OCI-M1 (cell line): Measurements from ENCODE around the gene PCDH7.

Source experiments
- DNase-seq: peaks from one replicate; lab custom pipeline; 2025; lab: John Stamatoyannopoulos, UW

Gene PCDH7

DNA sequence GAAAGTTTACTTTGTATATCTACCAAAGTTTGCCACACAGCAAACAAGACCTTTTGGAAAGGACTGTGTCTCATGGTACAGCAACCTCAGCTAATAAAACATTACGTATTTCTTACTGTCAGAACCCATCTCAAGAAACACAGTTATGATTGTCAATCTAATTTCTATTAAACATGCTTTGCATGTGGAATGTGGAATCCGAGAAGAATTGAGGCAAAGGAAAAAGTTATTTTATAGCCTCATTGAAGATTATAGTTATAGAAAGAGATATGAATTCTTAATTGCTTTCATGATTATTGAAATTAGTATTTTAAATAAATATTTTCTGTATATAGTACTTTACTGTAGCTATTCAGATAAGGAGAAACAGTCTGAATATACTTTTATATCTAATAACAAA lies 5.4 kb downstream of the PCDH7 start:
- DNase-seq: no peak

DNA sequence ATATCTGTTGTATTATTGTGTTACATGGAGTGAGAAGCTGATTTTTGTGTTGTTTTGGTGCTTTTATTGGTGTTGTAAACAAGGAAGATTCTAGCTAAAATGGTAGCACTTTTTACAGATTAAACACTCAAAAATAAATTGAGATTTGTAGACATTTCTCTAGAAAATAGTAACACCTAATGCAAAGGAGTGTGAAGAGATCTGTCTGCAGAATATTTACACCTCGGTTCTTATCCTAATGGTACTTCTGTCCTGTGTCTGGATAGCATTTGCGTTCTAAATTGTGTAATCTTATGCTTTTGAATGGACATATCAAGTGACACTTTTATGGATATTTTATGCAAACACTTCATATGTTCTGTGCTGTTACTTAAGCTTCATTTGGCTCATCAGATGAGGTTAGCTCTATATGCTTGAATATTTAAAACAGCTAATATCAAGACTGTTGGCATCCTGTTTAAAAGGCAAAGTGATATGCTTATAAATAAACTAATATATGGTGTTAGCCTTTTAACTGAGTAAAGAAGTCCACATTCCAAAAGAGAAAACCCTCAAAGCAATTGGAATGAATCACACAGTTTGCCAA lies 6.0 kb downstream of the PCDH7 start:
- no peak for DNase-seq

DNA sequence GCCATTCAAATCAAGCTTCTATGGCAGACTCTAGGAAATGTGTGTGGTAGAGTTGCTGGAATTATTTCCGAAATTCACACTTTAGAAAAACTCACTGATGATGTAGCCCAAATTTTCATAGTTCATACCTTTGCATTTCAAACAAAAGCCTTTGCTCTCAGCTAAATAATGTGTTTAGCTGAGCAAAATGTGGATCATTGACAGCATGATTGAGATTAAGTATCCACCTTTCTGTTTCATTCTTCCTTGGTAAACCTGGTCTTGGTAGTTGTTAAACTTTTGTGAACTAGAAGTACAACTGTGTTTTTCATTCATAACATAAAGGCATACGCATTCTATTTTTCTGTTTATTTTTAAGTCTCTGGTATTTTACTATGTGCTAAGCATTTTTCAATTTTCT lies 7.2 kb downstream of the PCDH7 start:
- DNase-seq: no peak

DNA sequence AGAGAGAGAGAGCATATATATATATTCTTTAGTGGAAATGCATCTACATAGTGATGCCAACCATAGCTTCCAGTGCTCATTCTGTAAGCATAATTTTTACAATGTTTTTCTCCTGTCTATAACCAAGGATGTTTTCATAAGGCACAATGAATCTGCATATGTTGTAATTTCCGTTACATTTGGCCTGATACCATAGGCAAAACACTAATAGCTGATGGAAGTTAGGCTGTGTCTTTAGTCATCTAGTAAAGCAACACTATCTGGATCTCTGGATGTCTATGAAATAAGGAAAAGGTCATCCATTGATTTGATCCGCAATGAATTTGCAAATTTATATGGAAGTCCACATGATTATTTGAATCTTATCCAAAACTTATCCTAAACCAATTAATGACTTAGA lies 8.1 kb downstream of the PCDH7 start:
- no peak for DNase-seq

DNA sequence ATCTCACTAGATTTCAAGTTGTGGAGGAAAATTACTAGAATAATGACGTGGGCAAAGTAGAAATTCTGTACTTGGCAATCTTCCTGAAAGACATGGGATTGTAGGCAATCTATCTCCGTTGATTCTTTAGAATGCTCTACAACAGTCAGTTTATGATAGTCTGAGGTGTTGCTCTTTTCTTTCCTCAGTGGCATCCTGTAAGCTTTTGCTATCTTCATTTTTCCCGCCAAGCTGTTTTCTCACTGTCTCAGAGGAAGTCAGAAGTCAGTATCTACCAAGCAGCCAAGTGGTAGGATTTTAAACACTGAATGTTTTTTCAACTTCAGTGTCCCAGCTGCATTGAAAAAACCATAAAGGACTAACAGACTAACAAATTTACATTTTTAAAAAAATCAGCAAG lies 23.7 kb downstream of the PCDH7 start:
- DNase-seq: no peak

DNA sequence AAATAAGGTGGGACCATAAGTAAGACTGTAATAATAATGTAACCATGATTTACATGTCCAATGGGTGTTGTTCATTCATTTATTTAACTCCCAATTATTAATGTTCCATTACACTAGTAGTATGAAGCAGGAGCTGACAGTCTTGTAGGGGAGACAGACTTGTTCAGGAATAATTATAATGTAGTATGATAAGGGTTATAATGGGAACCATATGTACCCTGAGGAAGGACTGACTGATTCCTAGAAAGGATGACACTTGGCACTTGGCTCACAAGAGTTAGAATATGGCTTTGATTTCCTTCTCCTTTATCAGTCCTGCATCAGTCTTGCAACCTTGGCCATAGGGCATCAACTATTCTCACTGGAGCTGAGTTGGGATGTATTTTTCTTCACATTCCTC lies 24.2 kb downstream of the PCDH7 start:
- DNase-seq: no peak

DNA sequence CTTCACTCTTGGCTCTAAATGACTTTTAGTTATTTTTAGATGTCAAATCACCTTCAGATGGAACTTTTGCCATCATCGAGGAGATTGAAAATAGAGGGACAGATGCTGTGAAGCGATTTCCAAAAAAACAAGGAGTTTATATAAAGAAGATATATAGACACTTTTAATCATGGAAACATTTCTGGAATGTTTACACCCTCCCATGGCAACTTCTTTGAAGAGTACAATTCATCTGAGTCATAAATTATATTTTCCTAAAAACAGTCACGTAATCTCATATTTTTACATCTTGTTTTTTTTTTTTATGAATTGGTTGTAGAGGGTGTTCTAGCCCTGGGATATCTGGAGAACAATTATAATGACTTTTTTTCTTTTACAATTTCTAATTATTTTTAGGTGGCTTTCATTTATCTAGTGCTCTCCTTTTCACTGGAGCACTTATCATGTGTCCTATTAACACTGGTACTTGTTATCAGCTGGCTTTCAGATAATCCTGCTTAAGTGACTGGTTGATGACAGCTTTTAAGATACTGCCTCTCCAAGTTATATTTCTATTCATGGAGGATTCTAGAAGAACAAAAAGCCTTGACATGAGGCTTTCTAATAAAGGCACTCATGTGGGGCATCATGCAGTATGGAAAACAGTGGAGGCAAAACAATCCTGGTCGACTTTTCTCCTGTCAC lies 24.9 kb downstream of the PCDH7 start:
- no peak for DNase-seq

DNA sequence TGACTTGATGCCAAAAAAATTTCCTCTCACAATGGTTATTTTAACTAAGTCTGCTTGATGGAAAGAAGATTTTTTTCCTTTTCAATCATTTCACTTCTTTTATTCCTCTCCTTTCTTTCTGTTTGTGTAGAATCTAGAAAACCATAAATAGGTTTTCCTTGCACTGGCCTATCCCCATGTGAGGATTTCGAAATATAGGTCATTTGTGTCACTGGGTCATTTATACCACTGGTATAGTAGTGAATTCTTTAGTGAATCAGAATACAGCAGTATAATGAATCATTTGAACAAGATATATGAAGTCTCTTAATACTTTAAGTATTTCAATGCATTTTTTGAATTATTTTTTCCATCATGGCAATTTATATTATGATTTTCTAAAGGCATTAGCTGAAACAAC lies 26.6 kb downstream of the PCDH7 start:
- no peak for DNase-seq

DNA sequence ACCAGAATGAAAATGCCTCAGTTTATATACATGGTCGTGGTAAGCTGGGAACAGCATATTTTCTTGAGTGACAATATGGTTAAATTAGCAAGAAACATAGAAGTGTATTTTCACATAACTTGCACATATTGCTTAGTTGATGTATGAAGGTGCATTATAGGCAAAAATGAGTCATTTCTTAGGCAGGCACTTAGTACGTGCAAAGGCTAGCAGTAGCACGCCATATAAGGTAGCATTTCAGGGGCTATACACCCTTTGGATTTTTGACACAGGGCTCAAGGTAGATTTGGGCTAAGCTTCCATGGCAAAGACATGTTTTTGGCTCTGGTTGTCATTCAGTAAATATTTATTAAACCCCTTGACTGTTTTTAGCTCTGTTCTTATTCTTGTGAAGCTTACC lies 33.1 kb downstream of the PCDH7 start:
- peak; percentile 51 for DNase-seq

DNA sequence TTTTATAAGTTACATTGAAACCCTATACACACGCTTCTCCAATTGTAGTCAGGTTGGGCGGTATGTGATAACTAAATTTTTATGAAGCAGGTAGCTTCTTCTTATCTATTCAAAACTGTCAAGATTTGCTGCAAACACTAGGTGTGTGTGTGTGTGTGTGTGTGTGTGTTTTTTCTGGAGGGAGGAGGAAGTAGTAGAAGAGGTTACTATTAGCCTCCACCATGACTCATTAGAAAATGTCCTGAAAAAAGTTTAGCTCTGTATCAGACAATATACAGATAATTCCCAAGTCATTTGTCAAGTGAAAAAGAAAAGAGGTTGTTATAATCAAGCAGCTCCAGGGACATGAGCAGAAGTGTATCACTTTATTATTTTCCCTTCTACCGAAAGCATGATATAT lies 33.9 kb downstream of the PCDH7 start:
- peak; percentile 57 for DNase-seq

DNA sequence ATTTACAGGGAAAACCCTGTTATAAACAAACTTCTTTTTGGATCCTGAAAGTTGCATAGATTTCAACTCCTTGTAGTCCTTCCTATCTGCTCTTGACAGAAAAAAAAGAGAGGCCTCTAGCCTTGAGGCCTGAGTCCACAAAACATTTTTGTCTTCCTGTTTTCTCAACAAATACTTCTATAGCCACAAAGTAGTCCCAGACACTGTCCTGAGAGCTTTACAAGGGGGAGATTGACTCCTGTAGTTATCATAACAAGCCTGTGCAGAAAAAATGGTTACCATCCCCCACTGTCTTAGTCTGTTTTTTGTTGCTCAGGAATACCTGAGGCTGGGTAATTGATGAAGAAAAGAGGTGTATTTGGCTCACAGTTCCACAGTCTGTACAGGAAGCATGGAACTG lies 35.2 kb downstream of the PCDH7 start:
- peak; percentile 47 for DNase-seq

DNA sequence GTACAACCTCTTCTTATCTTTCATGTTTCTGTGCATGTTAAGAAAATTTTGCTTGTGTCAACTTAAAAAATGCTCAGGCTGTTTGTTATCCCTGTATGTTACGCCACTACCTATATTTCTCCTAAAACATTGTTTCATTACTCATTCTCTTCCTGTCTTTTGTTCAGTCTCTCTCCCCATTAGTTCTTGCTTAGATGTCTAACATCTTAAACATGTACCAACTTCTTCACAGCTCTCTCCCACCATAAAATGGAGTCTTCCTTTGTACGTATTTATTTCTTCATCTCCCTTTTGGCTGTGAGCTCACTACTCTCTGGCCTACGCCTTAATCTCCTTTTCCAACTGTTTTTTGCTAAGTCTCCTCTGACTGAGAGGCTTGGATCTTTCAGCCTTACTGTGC lies 36.4 kb downstream of the PCDH7 start:
- DNase-seq: no peak

DNA sequence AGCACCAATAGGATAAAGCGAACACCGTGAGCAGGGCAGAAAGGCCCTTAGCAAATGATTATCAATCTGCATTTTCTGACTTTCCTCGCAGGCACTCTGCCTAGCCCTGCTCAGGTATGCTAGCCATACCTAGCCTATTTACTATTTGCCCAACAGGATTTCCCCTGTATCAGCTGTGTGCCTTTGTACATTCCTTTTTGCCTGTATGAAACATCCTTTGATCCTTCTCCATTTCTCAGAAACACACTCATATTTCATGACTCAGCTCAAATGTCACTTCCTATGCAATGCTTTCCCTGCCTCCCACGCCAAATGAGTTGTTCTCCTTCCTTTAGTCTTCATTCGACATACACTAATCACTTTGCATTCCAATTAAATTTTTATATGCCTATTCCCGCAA lies 37.2 kb downstream of the PCDH7 start:
- peak; percentile 84 for DNase-seq

DNA sequence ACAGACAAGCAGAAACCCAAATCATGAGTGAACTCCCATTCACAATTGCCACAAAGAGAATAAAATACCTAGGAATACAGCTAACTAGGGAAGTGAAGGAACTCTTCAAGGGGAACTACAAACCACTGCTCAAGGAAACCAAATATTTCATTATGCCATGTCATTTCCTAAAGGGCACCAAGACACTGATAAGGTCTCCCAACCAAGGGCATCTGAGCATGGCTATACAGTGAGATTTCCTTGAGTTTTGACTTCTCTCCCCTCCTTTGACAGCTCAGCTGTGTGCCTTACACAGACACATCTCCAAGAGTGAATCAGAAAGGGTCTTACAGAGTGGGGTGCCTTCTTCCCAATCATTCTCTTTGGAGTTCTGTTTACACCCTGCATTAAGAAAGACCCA lies 40.4 kb downstream of the PCDH7 start:
- DNase-seq: peak; percentile 37

DNA sequence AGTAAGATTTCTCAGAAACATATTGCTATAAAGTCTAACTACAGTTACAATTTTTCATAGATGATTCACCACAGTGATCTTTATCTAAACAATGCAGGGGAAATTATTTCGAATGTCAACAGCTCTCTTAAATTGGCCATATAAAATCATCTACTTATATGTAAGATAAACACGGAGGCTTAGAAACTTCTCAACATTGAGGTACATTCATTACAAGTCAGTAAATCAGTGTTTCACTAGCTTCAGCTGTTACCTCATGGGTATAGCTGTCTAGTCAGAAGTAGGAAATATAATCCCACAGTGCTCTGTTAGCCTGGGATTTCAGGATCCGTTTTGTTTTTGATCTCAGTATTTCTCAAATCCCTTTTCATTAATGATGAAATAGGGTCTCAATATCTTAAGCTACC lies 43.2 kb downstream of the PCDH7 start:
- no peak for DNase-seq

DNA sequence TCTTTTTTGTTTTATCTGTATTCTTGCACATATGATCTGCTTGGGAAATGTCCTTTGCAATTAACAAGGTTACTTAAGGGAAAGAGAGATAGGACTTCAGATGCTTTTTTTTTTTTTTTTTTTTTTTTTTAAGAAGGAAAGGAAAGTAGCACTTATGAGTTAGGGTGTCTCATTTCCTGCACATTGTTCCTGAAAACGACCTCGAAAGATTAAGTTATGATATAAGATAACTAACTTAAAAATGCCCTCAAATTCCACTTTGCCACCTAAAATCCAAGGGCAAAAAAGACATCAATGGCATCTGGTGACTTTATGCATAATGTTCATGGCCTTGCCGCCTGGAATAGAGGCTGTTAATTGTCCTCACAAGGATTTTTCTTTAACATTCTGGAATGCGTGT lies 44.9 kb downstream of the PCDH7 start:
- no peak for DNase-seq

DNA sequence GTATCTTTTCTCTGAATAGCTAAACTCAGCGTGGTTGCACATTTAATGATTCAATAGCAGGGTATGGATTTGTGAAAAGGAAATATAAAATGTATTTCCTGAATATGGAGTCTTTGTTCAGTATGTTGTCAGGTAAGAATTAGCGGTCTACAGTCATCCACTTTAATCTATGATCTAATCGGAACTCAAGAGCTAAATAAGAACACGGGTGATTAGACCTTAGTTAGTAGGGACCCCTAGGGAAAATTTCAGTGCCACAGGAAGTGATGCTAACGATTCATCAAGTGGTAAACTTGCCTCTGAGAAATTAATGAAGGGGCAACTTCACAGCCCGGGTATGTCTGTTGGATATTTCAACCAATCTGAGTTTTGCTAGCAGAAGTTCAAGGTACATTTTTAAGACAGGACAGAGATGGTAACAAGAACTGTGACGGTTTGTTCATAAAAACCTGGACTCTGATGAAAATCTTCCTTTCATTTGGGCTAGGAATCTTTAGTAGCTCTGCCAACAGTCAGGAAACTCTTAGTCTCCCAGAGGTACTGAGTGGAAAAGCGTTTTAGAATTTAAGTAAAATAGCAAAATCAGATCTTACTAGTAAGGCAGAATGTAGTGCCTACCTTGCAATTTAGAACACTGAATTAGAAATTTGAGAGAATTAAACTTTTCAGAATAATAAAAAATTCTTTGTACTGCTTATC lies 47.1 kb downstream of the PCDH7 start:
- no peak for DNase-seq

DNA sequence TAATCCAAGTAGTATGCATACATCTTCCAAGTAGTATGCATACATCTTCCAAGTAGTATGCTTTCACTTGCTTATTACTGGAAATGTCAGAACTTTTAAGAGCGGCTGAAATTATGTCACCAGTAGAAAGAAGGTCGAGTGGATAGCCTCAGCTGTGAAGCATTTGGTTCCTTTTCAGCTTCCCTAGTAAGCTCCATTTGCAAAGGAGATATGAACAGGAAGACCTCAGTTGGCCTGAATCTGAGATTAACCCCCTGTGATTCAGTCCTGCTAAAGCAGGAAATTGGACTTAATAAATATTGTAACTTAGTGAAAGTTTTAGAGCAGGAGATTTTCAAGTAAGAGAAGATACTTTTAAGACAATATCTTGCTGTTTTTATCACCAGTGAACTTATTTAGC lies 48.1 kb downstream of the PCDH7 start:
- DNase-seq: peak; percentile 24

DNA sequence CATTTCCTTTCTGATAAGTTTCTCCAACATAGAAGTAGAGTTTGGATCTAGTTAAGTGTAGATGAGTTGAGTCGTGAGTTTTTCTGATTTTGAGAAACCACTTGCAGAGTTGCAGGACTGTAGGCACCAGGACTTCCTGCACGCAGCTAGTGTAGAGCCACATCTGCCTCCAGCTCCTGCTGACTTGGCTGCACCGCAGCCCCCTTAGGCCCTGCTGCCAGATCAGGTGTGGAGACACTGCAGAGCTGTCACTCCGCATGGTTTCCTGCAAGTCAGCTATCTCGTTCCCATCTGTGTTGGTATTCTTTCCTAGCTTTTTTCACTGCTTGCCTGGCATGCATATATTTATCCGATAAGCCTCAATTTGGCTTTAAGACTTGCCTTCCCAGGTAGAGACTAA lies 48.9 kb downstream of the PCDH7 start:
- DNase-seq: no peak

DNA sequence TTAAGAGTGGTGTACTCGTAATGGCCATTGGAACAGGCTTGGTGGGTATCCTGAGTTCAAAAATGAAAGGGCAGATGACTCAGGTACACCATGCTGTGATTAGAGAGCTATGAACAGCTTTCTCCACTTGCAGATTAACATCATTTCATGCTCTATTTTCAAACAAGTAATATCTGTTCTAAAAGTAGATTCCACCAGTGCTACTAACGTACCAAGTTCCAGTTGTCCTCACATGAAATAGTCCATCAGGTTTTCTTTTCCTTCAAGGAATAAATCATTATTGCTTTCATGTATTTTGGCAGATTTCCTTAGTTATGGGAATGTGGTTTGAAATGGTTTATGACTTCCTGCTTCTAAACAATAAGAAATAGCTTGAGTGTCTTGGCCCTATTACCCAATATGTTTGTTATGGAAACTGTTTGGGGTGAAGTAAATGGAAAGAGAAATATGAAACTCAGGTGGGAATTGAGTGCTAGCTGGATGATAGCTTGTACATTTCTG lies 49.9 kb downstream of the PCDH7 start:
- no peak for DNase-seq

DNA sequence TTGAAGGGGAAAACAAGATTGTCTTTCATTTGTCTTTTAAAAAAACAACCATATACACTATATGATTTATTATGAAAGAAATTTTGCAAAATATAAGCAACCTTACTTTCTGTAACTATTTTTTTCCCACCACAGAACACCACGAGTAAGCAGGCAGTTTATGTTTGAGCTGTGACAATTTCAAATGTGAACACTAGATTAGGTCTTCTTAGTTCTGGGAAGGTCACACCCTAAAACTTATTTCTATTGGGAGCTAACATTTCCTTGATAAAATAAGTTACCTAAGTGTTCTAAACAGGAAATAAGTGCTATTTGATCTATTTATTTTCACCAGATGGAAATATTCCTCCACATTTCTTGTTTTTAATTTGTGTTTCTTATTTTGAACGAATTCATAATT lies 50.6 kb downstream of the PCDH7 start:
- no peak for DNase-seq

DNA sequence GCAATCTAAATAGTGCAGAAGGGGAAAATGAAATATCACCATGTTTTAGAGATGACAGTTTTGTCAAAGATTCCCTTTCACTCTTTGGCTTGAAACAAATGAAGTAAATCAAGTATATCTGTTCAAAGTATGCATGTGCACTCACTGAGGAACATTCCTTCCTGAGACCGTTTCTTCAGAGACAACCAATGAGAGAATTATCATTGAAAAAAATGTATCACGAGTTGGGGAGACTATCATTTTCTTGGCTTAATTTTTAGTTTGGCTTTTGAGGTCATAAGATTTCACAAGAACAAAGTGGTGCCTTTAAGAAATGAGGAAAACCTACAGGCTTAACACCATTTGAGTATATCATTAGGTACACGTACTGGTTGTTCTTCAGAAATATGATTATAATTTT lies 56.3 kb downstream of the PCDH7 start:
- DNase-seq: no peak

DNA sequence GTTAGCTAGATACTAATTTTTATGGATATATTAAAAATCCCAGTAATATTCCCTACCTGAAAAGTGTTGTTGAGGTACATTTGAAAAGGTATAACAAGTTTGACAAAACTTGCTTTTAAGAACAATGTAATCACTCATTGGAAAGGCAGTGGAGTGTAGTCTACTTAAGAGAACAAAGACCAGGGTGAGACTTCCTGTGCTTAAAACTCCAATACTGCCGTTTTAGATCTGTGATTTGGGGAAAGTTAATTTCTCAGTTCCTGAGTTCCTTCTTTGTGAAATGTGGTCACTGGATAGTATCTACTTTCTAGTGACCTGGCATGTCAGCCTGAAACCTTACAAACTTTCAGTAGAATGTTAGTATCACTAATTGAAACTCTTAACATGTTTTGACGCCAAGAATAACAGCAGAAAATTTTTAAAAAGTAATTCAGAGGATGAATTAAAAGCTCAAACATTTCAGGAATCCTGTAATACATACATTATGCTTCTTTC lies 56.8 kb downstream of the PCDH7 start:
- DNase-seq: no peak
